ENCODE measurements around the gene GPR37.

GRCh38 chr7:124724079-124724478, 41.5 kb downstream of the GPR37 start:
- TF ChIP-seq CTCF (IDR thresholded peaks at IDR 0.05) (no peak), POLR2A (IDR thresholded peaks at IDR 0.05) (no peak), POLR2AphosphoS5 (IDR thresholded peaks at IDR 0.05) (no peak)

Measured in prostate gland (tissue), 2 donors.